RWPE2 (cell line): ENCODE measurements around the gene SRBD1.

Experiments
- ATAC-seq: fragments of 200-7000 bp; cut with Tn5 transposase; 3 replicates; pipeline ENCODE4 v1.9.1; 2021; ENCODE audit warnings: low read depth
- DNase-seq: peaks from one replicate; pipeline ENCODE4 v3.0.0-alpha.2; 2020; ENCODE audit warnings: low spot score
- H3K27ac ChIP-seq: fragments of 450-650 bp; 2 replicates; pipeline ENCODE4 v1.5.1; 2017; ENCODE audit warnings: mild to moderate bottlenecking; ENCODE audit not compliant: poor library complexity, severe bottlenecking
- H3K27me3 ChIP-seq: fragments of 250-450 bp; sonication (Bioruptor Pico); 2 replicates; pipeline ENCODE4 v1.5.1; 2021; ENCODE audit warnings: mild to moderate bottlenecking, moderate library complexity; ENCODE audit not compliant: insufficient read depth, poor library complexity, severe bottlenecking
- H3K36me3 ChIP-seq: fragments of 250-450 bp; sonication (Bioruptor Pico); 2 replicates; pipeline ENCODE4 v1.5.1; 2020; ENCODE audit warnings: low read depth, mild to moderate bottlenecking, moderate library complexity
- H3K4me1 ChIP-seq: fragments of 250-450 bp; sonication (Bioruptor Pico); 2 replicates; pipeline ENCODE4 v1.5.1; 2021; ENCODE audit warnings: mild to moderate bottlenecking, moderate library complexity; ENCODE audit not compliant: insufficient read depth, poor library complexity, severe bottlenecking
- H3K4me3 ChIP-seq: fragments of 250-450 bp; sonication (Bioruptor Pico); 2 replicates; pipeline ENCODE4 v1.5.1; 2021; ENCODE audit warnings: mild to moderate bottlenecking, moderate library complexity; ENCODE audit not compliant: severe bottlenecking
- H3K9me3 ChIP-seq: fragments of 250-450 bp; sonication (Bioruptor Pico); 2 replicates; pipeline ENCODE4 v1.5.1; 2021; ENCODE audit warnings: mild to moderate bottlenecking, moderate library complexity; ENCODE audit not compliant: severe bottlenecking
- CTCF ChIP-seq: fragments of 450-650 bp; IDR thresholded peaks from one replicate; pipeline ENCODE4 v1.5.1; 2017; ENCODE audit warnings: mild to moderate bottlenecking, moderate library complexity; ENCODE audit not compliant: poor library complexity, severe bottlenecking

SRBD1 gene

GRCh38 chr2:45651415-45652089 lies 40.5 kb upstream of the SRBD1 start, which contains the start of gene PRKCE:
Gene PRKCE (plus strand): TSS chr2:45651675.
- DNase-seq (no peak), ATAC-seq (peak; percentile 9; the same call in 2 of the 3 replicates)
- TF ChIP-seq CTCF: no peak
- H3K27ac ChIP-seq: peak within 1 kb of the TSS; percentile 63
- H3K4me1 ChIP-seq: peaks cover 3% of the 10 kb centered on the region
- H3K4me3 ChIP-seq: peak within 1 kb of the TSS; percentile 87
- no peaks in the 10 kb centered on the region for H3K27me3 ChIP-seq
- no peaks in the 10 kb centered on the region for H3K9me3 ChIP-seq
- no peaks in the 10 kb centered on the region for H3K36me3 ChIP-seq

- TF ChIP-seq CTCF: peak; percentile 75
- peaks cover 3% of the 10 kb centered on the region for H3K4me1 ChIP-seq
- DNase-seq (peak; percentile 83), ATAC-seq (peak; percentile 76)
- no peaks in the 10 kb centered on the region for H3K27me3 ChIP-seq
- no peaks in the 10 kb centered on the region for H3K9me3 ChIP-seq
- peak overlapping the region; percentile 87 for H3K4me3 ChIP-seq
- no peaks in the 10 kb centered on the region for H3K36me3 ChIP-seq
- H3K27ac ChIP-seq: peak overlapping the region; percentile 63
Measured at GRCh38 chr2:45650851-45651414, 39.9 kb upstream of the SRBD1 start.

- Histone ChIP-seq H3K4me1 (peaks cover 3% of the 10 kb centered on the region), H3K9me3 (no peaks in the 10 kb centered on the region), H3K36me3 (no peaks in the 10 kb centered on the region), H3K4me3 (peak overlapping the region; percentile 87), H3K27ac (peak overlapping the region; percentile 63), H3K27me3 (no peaks in the 10 kb centered on the region)
- ATAC-seq: peak; percentile 47
- TF ChIP-seq CTCF: no peak
- no peak for DNase-seq
Measured at GRCh38 chr2:45649858-45650811, 39.1 kb upstream of the SRBD1 start.

GRCh38 chr2:45649462-45649857 lies 38.4 kb upstream of the SRBD1 start:
- ATAC-seq (no peak), DNase-seq (no peak)
- H3K9me3 ChIP-seq: no peaks in the 10 kb centered on the region
- H3K27me3 ChIP-seq: no peaks in the 10 kb centered on the region
- no peaks in the 10 kb centered on the region for H3K36me3 ChIP-seq
- peak overlapping the region; percentile 87 for H3K4me3 ChIP-seq
- TF ChIP-seq CTCF: no peak
- peak overlapping the region; percentile 63 for H3K27ac ChIP-seq
- peaks cover 3% of the 10 kb centered on the region for H3K4me1 ChIP-seq
